Suprapubic skin (tissue), 4 donors: ENCODE measurements around the gene CRTC3. TPM values are rescaled to one million over a fixed set of nuclear protein-coding genes. Genes with fewer than 3 reads are reported as not detected.

Experiments used
- DNase-seq, 2 donors: peaks; one replicate each; pipeline ENCODE4 v3.0.0-alpha.2; 2019; ENCODE audit warnings: low spot score in 2 of 2
- H3K27ac ChIP-seq: fragments of 200-600 bp; sonication (generic); one replicate; pipeline ENCODE4 v1.5.1; 2019
- H3K27me3 ChIP-seq: fragments of 200-600 bp; sonication (generic); one replicate; pipeline ENCODE4 v1.5.1; 2019
- H3K36me3 ChIP-seq: fragments of 200-600 bp; sonication (generic); one replicate; pipeline ENCODE4 v1.5.1; 2019
- H3K4me1 ChIP-seq: fragments of 200-600 bp; sonication (generic); one replicate; pipeline ENCODE4 v1.5.1; 2019
- H3K4me3 ChIP-seq: fragments of 200-600 bp; sonication (generic); one replicate; pipeline ENCODE4 v1.5.1; 2019; ENCODE audit warnings: mild to moderate bottlenecking
- H3K9me3 ChIP-seq: fragments of 200-600 bp; sonication (generic); one replicate; pipeline ENCODE4 v1.5.1; 2019
- CTCF ChIP-seq, 2 donors: fragments of 200-600 bp in 1 of 2; fragments of 450-650 bp in 1 of 2; sonication (generic) in 1 of 2; IDR thresholded peaks; one replicate each; pipeline ENCODE4 v1.5.1; 2016 to 2019; ENCODE audit warnings: antibody characterized with exemption in 2 of 2, mild to moderate bottlenecking in 1 of 2, moderate library complexity in 1 of 2
- EP300 ChIP-seq: sonication (generic); formaldehyde crosslinking; IDR thresholded peaks from one replicate; pipeline ENCODE4 v1.6.1; 2017; ENCODE audit warnings: antibody characterized with exemption
- POLR2A ChIP-seq, 2 donors: fragments of 450-650 bp; IDR thresholded peaks; one replicate each; pipeline ENCODE4 v1.6.1; 2017; ENCODE audit warnings: antibody characterized with exemption in 2 of 2, mild to moderate bottlenecking in 2 of 2, moderate library complexity in 2 of 2
- POLR2AphosphoS5 ChIP-seq, 3 donors: sonication (generic); formaldehyde crosslinking; IDR thresholded peaks; one replicate each; pipeline ENCODE4 v1.6.1; 2017; ENCODE audit warnings: antibody characterized with exemption in 3 of 3
- WGBS: methylation state at CpG from one replicate; pipeline ENCODE4 v1.1.5; 2018; 5-methylcytosine and 5-hydroxymethylcytosine counted together
- total RNA-seq, 4 donors: library from RNA; depleted of rRNA; stranded (reverse); fragments of >200 nt; gene quantifications; one replicate each; pipeline ENCODE4 v1.1.0, GENCODE V29; 2016

The CRTC3 gene
- total RNA-seq, 4 donors from 2014 or later = 23.6 to 50.4 (median 33.4) TPM

- 90% methylated on average over 4 of the region's 4 CpGs for WGBS
- Histone ChIP-seq H3K36me3 (no peaks in the 10 kb centered on the region), H3K9me3 (no peaks in the 10 kb centered on the region), H3K4me1 (no peaks in the 10 kb centered on the region), H3K27ac (no peak overlapping the region), H3K27me3 (no peaks in the 10 kb centered on the region), H3K4me3 (no peak overlapping the region)
- no peak for TF ChIP-seq POLR2A (IDR thresholded peaks at IDR 0.05)
- TF ChIP-seq POLR2AphosphoS5 (IDR thresholded peaks at IDR 0.05) = no peak
- TF ChIP-seq EP300 = no peak
- no peak for TF ChIP-seq CTCF (IDR thresholded peaks at IDR 0.05)
- DNase-seq = no peak
These were observed 161.6 kb downstream of the CRTC3 start for GRCh38 chr15:90691369-90691768.

GRCh38 chr15:90691982-90692773, 162.5 kb downstream of the CRTC3 start:
- Histone ChIP-seq H3K36me3 (no peaks in the 10 kb centered on the region), H3K27me3 (no peaks in the 10 kb centered on the region), H3K4me1 (no peaks in the 10 kb centered on the region), H3K27ac (no peak overlapping the region), H3K9me3 (no peaks in the 10 kb centered on the region), H3K4me3 (no peak overlapping the region)
- DNase-seq = no peak
- TF ChIP-seq POLR2AphosphoS5 (IDR thresholded peaks at IDR 0.05) = no peak
- no peak for TF ChIP-seq POLR2A (IDR thresholded peaks at IDR 0.05)
- no peak for TF ChIP-seq EP300
- no peak for TF ChIP-seq CTCF (IDR thresholded peaks at IDR 0.05)
- 88% methylated on average over 4 of the region's 4 CpGs for WGBS

Other genes with a start within 250 kb of the CRTC3 start
- gene ZNF774, start 177.6 kb upstream of the CRTC3 start, total RNA-seq = 1 to 10 TPM; 1.4 to 7.2 (median 3.2) TPM
- gene IQGAP1, start 141.7 kb upstream of the CRTC3 start, total RNA-seq = 100 to 1,000 TPM; 206 to 448 (median 215) TPM
- gene BLM, start 187.4 kb downstream of the CRTC3 start, total RNA-seq = 1 to 10 TPM in 1 of 4 donors, under 1 TPM in 3; 0.72 to 2.4 (median 0.84) TPM